NB4 (cell line): Measurements from ENCODE around the gene HHIPL1.

Source experiments
- POLR2A ChIP-seq: IDR thresholded peaks from 2 replicates; pipeline ENCODE4 v1.6.1; 2011; ENCODE audit warnings: mild to moderate bottlenecking; ENCODE audit not compliant: insufficient read length; ENCODE audit errors: extremely low read depth
- TF ChIP-seq, protein P1 (sequence below): IDR thresholded peaks from one replicate; pipeline ENCODE4 v1.5.1; 2012; ENCODE audit warnings: low read depth, low read length
- TF ChIP-seq, protein P2 (sequence below): IDR thresholded peaks from 2 replicates; pipeline ENCODE4 v1.6.1; 2011; ENCODE audit warnings: low read depth, low read length

DNA sequence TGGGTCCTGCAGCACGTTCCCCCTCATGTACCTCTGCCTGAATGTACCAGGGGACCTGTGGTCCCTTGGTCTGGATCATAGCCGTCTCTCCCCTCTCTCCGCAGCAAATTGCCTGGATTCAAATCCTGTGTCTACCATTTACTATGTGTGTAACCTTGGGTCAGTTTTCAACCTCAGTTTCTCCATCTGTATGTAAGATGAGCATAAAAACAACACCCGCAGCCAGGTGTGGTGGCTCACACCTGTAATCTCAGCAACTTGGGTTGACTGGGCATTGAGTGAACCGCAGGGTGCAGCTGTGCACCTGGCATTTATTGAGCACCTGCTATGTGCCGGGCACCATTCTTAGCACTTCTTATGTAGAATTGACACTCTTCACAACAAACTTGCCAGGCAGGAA, 53.3 kb downstream of the HHIPL1 start:
- TF ChIP-seq, protein P1, sequence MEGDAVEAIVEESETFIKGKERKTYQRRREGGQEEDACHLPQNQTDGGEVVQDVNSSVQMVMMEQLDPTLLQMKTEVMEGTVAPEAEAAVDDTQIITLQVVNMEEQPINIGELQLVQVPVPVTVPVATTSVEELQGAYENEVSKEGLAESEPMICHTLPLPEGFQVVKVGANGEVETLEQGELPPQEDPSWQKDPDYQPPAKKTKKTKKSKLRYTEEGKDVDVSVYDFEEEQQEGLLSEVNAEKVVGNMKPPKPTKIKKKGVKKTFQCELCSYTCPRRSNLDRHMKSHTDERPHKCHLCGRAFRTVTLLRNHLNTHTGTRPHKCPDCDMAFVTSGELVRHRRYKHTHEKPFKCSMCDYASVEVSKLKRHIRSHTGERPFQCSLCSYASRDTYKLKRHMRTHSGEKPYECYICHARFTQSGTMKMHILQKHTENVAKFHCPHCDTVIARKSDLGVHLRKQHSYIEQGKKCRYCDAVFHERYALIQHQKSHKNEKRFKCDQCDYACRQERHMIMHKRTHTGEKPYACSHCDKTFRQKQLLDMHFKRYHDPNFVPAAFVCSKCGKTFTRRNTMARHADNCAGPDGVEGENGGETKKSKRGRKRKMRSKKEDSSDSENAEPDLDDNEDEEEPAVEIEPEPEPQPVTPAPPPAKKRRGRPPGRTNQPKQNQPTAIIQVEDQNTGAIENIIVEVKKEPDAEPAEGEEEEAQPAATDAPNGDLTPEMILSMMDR: no peak
- TF ChIP-seq, protein P2, sequence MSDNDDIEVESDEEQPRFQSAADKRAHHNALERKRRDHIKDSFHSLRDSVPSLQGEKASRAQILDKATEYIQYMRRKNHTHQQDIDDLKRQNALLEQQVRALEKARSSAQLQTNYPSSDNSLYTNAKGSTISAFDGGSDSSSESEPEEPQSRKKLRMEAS: no peak
- no peak for TF ChIP-seq POLR2A
